Fibroblast of the conjunctiva (primary cell): ENCODE data around the gene SLC16A9.
A peak's percentile ranks its signal among the peaks of the same experiment; 100 is the strongest.

Experiments
- DNase-seq: peaks from one replicate; pipeline ENCODE4 v3.0.0-alpha.2; 2010; ENCODE audit warnings: low read depth

SLC16A9 gene

DNA sequence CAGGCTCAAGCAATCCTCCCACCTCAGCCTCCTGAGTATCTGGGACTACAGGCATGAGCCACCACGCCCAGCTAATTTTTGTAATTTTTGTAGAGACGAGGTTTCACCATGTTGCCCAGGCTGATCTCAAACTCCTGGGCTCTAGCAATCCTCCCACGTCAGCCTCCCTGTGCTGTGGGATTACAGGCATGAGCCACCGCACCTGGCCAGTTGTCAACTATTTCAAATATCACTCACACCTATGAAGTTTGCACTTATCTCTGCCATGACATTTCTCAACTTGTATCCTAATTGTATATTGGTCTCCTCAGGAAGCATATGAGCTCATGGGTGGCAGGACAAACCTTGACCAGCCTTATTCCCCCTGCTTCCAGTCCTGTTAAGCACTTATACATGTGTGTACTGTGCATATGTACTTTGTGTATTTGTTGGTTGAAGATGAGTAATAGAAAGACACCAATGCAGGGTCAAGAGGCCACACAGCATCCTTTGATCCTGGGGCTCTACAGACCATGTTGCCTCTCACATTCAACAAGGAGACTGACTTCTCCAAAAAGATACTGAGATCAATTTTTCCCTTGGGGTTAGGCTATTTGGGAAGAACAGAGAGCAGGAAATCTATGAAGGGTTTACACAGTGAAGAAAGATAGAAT lies 82.2 kb downstream of the SLC16A9 start:
- DNase-seq: no peak

DNA sequence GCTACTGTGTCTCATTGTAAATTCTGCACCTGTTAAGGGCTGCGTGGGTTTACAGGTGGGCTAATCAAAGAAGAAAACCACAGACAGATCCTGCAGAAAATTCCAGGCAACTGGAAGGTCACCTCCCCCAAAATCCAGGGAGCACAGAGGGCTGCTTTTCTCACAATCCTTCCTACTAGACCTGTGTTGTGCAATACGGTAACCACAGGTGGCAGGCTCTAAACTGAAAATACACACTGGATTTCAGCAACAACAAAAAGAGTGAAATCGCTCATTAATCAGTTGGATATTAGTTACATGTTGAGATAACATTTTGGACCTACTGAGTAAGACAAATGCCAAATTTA lies 83.2 kb downstream of the SLC16A9 start:
- DNase-seq: no peak

DNA sequence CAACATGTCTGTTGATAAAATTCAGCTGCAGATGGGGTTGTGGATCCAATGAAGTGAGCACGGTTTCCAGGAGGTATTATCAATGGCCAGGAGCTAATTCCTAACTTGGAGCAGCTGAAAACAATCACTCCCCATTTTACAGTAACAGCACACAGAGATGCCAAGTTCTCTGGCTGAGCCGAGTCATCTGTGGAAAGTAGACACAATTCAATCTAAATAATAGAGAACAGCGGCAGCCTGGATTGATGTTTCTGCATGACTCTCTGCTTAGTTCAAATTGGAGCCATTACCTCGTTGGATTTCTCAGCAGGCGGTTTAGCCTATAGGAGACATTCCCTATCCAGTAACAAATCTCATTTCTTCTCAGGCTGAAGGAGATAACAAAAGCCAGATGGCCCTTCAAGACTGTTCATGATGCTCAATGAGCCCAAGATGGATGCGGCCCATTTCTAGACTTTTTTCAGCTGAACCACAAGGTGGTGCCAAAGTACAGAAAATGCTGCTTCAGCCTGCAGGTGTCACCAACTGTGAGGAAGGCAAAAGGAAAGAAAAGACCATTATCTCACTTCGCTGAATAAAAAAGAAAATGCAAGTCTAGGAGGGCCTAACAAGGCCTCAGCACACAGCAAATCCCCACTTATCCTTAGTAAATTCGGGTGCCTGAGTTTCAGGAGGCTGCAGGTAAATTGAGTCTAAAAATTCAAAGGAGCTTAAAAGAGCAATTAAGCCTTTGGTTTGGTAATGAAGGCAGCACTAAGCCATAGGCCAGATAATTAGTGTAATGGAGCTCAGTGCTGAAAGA lies 83.7 kb downstream of the SLC16A9 start:
- DNase-seq: peak; percentile 82

DNA sequence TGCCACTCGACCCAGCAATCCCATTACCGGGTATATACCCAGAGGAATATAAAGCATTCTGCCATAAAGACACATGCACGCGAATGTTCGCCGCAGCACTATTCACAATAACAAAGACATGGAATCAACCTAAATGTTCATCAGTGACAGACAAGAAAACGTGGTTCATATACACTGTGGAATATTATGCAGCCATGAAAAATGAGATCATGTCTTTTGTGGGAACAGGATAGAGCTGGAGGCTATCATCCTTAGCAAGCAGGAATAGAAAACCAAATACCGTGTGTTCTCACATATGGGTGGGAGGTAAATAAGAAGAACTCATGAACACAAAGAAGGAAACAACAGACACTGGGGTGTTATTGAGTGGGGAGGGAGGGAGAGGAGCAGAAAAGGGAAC lies 84.7 kb downstream of the SLC16A9 start:
- DNase-seq: no peak

DNA sequence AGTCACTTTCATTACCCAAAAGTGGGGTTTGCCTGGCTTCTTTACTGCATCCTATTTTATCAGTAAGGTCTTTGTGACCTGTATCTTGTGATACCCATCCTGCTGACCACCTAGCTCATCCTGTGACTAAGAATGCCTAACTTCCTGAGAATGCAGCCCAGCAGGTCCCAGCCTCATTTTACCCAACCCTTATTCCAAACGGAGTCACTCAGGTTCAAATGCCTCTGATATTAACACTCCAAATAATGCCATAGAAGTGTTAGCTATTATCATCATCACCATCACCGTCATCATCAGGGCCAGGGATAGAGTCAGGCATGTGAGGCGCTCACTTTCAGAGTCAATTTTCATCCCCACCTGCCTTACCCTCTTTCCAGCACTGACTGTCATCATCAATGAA lies 85.5 kb downstream of the SLC16A9 start:
- no peak for DNase-seq

DNA sequence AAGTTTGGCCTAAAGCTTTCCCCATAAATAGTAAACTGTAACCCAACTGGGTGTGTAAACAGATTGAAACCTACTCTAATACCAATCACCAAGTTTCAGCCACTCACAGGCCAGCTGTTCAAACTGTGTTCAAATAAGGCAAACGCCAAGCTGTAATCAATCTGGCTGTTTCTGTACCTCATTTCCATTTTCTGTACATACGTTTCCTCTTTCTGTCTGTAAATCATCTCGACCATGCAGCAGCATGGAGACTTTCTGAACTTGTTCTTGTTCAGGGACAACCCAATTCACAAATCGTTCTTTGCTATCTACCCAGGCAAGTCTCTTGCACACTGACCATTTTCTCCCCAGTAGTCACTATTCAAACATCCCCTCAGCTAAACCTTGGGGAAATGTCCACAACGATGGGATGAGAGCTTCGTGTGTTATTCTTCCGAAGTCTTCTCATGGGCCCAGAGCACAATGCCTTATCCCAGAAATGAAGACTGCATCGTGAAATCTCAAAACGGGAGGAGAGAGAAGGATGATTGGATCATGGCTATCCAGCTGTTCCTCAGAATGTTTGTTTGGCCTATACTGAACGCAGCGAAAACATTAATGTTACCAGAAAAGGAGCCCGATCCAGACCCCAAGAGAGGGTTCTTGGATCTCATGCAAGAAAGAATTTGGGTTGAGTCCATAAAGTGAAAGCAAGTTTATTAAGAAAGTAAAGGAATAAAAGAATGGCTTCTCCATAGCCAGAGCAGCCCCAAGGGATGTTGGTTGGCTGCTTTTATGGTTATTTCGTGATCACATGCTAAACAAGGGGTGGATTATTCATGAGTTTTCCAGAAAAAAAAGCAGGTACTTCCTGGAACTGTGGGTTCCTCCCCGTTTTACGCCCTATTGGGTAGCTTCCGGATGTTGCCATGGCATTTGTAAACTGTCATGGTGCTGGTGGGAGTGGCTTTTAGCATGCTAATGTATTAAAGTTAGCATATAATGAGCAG lies 86.2 kb downstream of the SLC16A9 start:
- no peak for DNase-seq

DNA sequence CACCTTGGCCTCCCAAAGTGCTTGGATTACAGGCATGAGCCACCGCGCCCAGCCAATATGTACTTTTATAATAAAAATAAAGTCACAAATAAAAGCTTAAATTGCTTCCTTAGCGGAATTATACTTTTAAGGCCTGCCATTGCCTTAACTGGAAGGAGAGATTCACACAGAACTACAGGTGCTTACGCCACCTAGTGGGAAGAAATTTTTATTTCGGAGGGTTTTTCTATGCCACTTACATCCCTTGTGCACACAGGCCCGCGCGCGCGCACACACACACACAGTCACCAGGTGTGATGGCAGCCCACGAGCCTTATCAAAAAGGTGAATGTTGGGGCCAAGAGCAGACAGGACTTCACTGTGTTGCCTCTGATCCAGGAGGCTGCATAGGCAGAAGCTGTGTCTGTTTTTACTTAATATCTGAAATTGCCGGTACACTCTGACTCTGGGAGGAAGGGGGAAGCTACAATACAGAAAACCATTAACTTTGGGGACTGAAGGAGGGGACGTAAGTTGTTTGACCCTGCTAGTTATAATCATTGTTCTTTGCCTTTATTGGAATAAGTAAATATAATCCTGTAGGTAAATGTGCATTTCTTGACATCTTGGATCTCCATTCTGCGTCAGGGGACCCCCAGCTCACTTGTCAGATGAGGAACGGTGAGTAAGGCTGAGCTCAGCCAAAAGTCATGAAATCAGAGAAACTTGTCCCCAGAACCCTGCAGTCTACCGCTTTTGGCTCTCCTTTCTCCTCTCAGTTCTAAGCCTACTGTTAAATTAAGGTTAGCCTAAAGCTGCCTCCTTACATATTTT lies 87.1 kb downstream of the SLC16A9 start:
- DNase-seq: peak; percentile 30

DNA sequence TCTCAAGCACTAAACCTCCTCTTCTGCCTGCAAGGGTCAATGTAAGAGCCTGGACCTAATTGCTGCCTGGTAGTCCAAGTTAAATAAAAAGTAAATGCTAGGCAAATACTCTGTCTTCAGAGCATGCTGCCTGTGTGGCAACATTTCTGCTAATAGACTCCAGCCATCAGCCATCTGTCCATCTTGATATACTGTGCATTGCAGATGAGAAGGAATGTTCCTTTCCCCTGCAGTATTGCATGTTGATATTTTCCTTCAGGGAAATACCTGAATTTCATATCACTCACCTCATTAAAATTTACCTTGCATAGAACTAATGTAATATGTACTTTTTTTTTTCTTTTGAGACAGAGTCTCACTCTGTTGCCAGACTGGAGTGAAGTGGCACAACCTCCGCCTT lies 87.9 kb downstream of the SLC16A9 start:
- DNase-seq: no peak

DNA sequence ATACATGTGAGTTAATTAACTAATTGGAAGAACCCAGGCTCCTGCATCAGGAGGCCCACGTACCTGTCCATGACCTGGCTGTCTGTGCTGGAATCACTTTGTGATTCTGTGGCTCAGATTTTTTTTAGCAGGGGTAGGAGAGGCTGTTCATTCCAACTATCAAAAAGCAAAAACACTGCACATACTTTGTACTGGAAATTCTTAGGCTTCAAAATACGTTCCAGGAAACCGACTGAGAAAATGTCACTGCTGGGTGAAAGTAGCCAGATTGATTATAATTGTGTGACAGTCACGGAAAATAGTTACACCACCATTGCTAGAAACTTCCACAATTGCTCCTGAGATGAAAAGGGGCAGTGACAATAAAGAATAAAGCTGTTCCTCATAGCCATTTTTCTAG lies 91.0 kb downstream of the SLC16A9 start:
- no peak for DNase-seq

DNA sequence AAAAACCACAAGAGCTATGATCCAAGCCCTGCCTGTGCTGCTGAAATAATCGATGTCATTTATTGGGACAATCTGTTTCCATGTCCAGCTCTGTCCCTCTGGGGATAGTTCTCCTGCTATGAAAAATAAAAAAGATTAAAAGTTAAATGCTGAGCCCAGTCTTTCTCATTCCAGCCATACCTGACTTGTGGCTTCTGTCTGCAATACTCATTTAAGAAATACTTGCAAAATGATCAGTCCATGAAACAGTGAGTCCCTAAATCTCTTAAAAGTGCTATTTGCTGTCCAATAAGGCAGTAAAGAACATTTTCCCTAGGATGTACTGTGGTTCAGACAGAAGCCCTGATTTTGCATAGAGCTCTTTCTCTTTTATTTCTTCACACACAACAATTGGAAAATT lies 91.7 kb downstream of the SLC16A9 start:
- no peak for DNase-seq

DNA sequence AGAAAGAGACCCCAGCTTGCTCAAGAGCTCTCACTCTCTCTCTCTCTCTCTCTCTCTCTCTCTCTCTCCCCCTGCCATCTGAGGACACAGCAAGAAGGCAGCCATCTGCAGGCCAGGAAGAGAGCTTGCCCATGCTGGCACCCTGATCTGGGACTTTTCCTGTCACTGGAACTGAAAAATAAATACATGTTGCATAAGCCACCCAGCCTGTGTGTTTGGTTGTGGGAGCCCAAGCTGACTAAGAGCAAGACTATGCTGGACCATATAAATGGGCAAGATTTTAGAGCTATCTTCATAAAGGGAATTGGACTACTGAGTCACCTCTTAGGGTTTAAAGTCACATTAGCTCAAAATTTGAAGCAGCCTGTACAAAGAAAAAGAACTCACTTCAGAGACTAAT lies 98.6 kb downstream of the SLC16A9 start:
- DNase-seq: no peak

DNA sequence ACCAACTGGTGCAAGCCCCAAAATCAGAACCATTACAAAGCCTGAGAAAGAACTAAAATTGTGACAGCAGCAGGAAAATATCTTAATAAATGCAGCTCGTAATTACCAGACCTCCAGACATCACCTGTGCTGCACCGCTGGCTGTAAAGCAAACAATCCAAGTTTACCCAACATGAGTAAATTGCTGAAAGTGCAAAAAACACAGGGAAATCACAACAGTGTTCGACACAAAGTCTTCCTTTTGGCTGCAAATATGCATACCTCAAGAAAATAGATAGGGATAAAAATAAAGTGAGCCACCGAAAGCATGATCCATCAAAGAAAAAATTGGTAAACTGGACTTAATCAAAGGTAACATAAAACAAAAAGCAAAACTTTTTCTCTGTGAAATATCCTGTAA lies 101.7 kb downstream of the SLC16A9 start:
- no peak for DNase-seq

DNA sequence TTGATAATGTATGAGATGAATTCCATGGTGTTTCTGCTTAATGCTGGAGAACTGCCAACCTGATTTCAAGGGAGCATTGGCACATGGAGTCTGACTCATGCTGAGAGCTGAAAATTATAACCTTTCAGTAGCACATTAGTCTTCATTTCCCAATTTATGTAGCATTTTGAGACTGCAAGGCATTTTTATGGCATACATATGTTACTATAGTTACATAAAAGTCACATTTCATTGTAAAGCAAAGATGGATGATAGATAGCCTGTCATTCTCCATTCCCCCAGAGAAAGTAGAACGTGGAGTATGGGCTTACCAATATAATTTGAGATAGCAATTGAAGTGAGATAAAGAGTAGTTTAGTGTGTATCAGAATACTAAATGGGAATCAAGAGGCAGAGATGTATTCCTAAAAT lies 103.1 kb downstream of the SLC16A9 start:
- DNase-seq: peak; percentile 10

DNA sequence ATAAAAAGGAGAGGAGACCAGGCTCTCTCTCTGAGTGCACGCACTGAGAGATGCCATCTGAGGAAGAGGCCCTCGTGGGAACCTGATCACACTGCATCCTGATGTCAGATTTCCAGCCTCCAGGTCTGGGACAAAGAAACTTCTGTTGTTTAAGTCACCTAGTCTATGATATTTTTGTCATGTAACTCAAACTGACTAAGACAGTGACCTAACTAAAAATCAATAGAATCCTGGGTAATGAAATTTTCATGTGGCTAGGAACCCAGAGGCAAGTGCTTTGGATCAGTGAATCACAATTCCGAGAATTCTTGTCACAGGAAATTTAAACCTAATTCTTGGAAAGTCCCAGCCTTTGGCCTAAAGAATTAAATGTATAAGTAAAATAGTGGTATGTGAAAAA lies 107.7 kb downstream of the SLC16A9 start:
- DNase-seq: no peak
